Activated naive CD4-positive, alpha-beta T cell treated with anti-CD3 and anti-CD28 coated beads, Interleukin-2, amount 10 ng/mL, durations not matched to agents 7 days and 5 days (primary cell): ENCODE results near the gene COG5.

Experiments
- CTCF ChIA-PET: fragments of 350-600 bp; sonication (Branson Sonifier 250); formaldehyde crosslinking; loops from one replicate; lab custom pipeline; 2021; ENCODE audit warnings: antibody characterized with exemption; lab: Charles Lee
- DNase-seq: peaks from one replicate; pipeline ENCODE4 v3.0.0-alpha.2; 2020
- H3K27ac Mint-ChIP-seq: one replicate; pipeline ENCODE4 v1.8.0; 2021; ENCODE audit warnings: mild to moderate bottlenecking, moderate library complexity, mixed read lengths
- H3K27me3 Mint-ChIP-seq: one replicate; pipeline ENCODE4 v1.8.0; 2021; ENCODE audit warnings: mild to moderate bottlenecking, mixed read lengths
- H3K36me3 Mint-ChIP-seq: one replicate; pipeline ENCODE4 v1.8.0; 2021; ENCODE audit warnings: mixed read lengths
- H3K4me1 Mint-ChIP-seq: one replicate; pipeline ENCODE4 v1.8.0; 2021; ENCODE audit warnings: mixed read lengths
- H3K4me3 Mint-ChIP-seq: one replicate; pipeline ENCODE4 v1.8.0; 2021; ENCODE audit warnings: mild to moderate bottlenecking, moderate library complexity, mixed read lengths
- H3K9me3 Mint-ChIP-seq: one replicate; pipeline ENCODE4 v1.8.0; 2021; ENCODE audit warnings: mixed read lengths

Gene COG5

GRCh38 chr7:107396990-107397389 lies 166.7 kb downstream of the COG5 start:
- H3K4me1 Mint-ChIP-seq: no peaks in the 10 kb centered on the region
- no peak overlapping the region for H3K4me3 Mint-ChIP-seq
- H3K27me3 Mint-ChIP-seq: no peaks in the 10 kb centered on the region
- peaks cover 3% of the 10 kb centered on the region for H3K36me3 Mint-ChIP-seq
- H3K9me3 Mint-ChIP-seq: peaks cover 2% of the 10 kb centered on the region
- no peak for DNase-seq
- no peak overlapping the region for H3K27ac Mint-ChIP-seq
- CTCF ChIA-PET: interaction anchor here (0.7 kb wide), 1 partner anchor 11 kb away, joined by 3 read pairs; no protein-coding TSS in a partner anchor

- no peaks in the 10 kb centered on the region for H3K27me3 Mint-ChIP-seq
- no peak overlapping the region for H3K4me3 Mint-ChIP-seq
- no peak for DNase-seq
- H3K9me3 Mint-ChIP-seq: peaks cover 2% of the 10 kb centered on the region
- no peaks in the 10 kb centered on the region for H3K4me1 Mint-ChIP-seq
- H3K36me3 Mint-ChIP-seq: peaks cover 3% of the 10 kb centered on the region
- H3K27ac Mint-ChIP-seq: no peak overlapping the region
- CTCF ChIA-PET: no interaction called here
Measured at GRCh38 chr7:107396081-107396480, 167.6 kb downstream of the COG5 start.

DNA sequence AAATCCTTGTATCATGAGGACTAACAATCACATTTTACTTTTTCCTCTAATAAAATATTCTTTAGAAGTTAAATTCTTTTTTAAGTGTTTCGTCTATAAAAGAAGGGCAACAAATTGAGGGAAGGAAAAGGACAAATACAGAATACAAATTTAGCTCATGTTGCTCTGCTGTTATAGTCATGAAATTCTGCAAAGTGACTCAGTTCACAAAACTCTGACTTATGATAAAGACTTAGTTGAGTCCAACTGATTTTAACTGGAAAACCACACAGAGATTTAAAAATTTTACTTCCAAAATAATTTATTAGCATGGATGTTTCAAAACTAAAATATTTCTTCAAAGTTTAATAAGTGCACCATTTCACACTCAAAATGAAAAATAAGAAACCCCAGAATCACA lies 168.9 kb downstream of the COG5 start:
- H3K4me3 Mint-ChIP-seq: no peak overlapping the region
- H3K27me3 Mint-ChIP-seq: no peaks in the 10 kb centered on the region
- no peak for DNase-seq
- no peak overlapping the region for H3K27ac Mint-ChIP-seq
- CTCF ChIA-PET: no interaction called here
- peaks cover 2% of the 10 kb centered on the region for H3K9me3 Mint-ChIP-seq
- no peaks in the 10 kb centered on the region for H3K4me1 Mint-ChIP-seq
- H3K36me3 Mint-ChIP-seq: peaks cover 3% of the 10 kb centered on the region

- Mint-ChIP-seq H3K4me1 (no peaks in the 10 kb centered on the region), H3K4me3 (no peak overlapping the region), H3K27ac (no peak overlapping the region), H3K27me3 (no peaks in the 10 kb centered on the region), H3K9me3 (no peaks in the 10 kb centered on the region), H3K36me3 (peaks cover under 1% of the 10 kb centered on the region)
- CTCF ChIA-PET: no interaction called here
- DNase-seq: no peak
Measured at GRCh38 chr7:107394276-107394675, 169.4 kb downstream of the COG5 start.

GRCh38 chr7:107392830-107393229 lies 170.9 kb downstream of the COG5 start:
- Mint-ChIP-seq H3K27me3 (no peaks in the 10 kb centered on the region), H3K27ac (no peak overlapping the region), H3K9me3 (no peaks in the 10 kb centered on the region), H3K36me3 (no peaks in the 10 kb centered on the region), H3K4me1 (no peaks in the 10 kb centered on the region), H3K4me3 (no peak overlapping the region)
- CTCF ChIA-PET: interaction anchor here (1.0 to 1.2 kb wide), 2 partner anchors 8 to 50 kb away, joined by 3 read pairs; no protein-coding TSS in a partner anchor
- DNase-seq: no peak

- Mint-ChIP-seq H3K4me3 (no peak overlapping the region), H3K27ac (no peak overlapping the region), H3K4me1 (no peaks in the 10 kb centered on the region), H3K27me3 (no peaks in the 10 kb centered on the region), H3K36me3 (no peaks in the 10 kb centered on the region), H3K9me3 (no peaks in the 10 kb centered on the region)
- no peak for DNase-seq
- CTCF ChIA-PET: no interaction called here
Measured at GRCh38 chr7:107390916-107391315, 172.8 kb downstream of the COG5 start.

GRCh38 chr7:107388604-107389003 lies 175.1 kb downstream of the COG5 start:
- Mint-ChIP-seq H3K4me3 (no peak overlapping the region), H3K4me1 (no peaks in the 10 kb centered on the region), H3K9me3 (no peaks in the 10 kb centered on the region), H3K27me3 (no peaks in the 10 kb centered on the region), H3K27ac (no peak overlapping the region), H3K36me3 (no peaks in the 10 kb centered on the region)
- DNase-seq: no peak
- CTCF ChIA-PET: no interaction called here

DNA sequence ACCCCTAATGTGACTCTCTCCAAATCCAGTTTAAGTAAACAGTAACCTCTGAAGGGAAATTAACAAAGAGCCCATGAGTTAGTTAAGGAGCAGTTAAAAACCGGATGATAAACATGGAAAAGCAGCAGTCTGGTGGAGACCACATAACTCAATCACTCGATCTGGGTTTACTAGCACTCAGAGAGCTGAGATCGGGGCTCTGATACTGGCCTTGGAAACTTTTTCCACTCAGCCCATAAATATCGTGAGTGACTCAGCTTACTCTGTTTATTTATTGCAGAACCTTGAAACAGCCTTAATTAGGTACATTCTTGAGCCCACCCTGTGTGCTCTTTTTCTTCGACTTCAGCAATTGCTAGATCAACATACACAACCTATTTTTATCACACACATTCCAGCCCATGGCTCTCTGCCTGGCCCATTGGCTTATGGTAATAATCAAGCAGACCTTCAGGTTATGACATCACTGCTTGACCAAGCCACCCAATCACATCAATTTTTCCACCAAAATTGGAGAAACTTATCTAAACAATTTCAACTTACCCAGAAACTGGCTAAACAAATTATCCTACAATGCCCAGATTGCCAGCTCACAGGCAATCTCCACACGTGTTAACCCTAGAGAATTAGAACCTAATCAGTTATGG lies 176.0 kb downstream of the COG5 start:
- H3K27me3 Mint-ChIP-seq: no peaks in the 10 kb centered on the region
- CTCF ChIA-PET: no interaction called here
- no peak overlapping the region for H3K4me3 Mint-ChIP-seq
- no peaks in the 10 kb centered on the region for H3K36me3 Mint-ChIP-seq
- no peaks in the 10 kb centered on the region for H3K9me3 Mint-ChIP-seq
- no peaks in the 10 kb centered on the region for H3K4me1 Mint-ChIP-seq
- DNase-seq: no peak
- no peak overlapping the region for H3K27ac Mint-ChIP-seq

GRCh38 chr7:107387128-107387527 lies 176.6 kb downstream of the COG5 start:
- H3K36me3 Mint-ChIP-seq: no peaks in the 10 kb centered on the region
- CTCF ChIA-PET: no interaction called here
- no peaks in the 10 kb centered on the region for H3K9me3 Mint-ChIP-seq
- no peak overlapping the region for H3K27ac Mint-ChIP-seq
- DNase-seq: no peak
- no peak overlapping the region for H3K4me3 Mint-ChIP-seq
- no peaks in the 10 kb centered on the region for H3K4me1 Mint-ChIP-seq
- H3K27me3 Mint-ChIP-seq: no peaks in the 10 kb centered on the region

GRCh38 chr7:107386548-107387102 lies 177.1 kb downstream of the COG5 start:
- Mint-ChIP-seq H3K27ac (no peak overlapping the region), H3K27me3 (no peaks in the 10 kb centered on the region), H3K36me3 (no peaks in the 10 kb centered on the region), H3K4me3 (no peak overlapping the region), H3K9me3 (no peaks in the 10 kb centered on the region), H3K4me1 (no peaks in the 10 kb centered on the region)
- DNase-seq: no peak
- CTCF ChIA-PET: interaction anchor here (1.0 to 1.1 kb wide), 2 partner anchors 10 to 13 kb away, joined by 3 read pairs; no protein-coding TSS in a partner anchor

DNA sequence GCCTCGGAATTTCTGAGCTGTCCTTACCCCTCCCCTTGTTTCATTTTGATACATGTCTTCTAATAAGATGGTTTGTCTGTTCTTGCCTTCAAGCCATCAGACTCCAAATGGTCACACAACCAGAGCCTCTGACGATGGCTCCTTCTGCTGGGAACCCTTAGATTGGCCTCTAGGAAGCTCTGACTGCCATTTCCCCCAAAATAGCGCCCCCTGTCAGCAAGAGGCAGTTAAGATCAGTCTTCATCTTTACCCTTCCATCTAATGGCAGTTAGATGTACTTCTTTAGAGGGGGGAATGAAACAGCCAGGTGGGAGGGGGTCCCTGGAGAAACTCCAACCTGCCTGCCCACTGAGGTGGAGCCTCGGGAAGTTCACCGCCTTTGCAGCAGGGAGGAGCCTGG lies 179.7 kb downstream of the COG5 start:
- Mint-ChIP-seq H3K4me3 (no peak overlapping the region), H3K27me3 (no peaks in the 10 kb centered on the region), H3K4me1 (no peaks in the 10 kb centered on the region), H3K36me3 (no peaks in the 10 kb centered on the region), H3K27ac (no peak overlapping the region), H3K9me3 (no peaks in the 10 kb centered on the region)
- DNase-seq: no peak
- CTCF ChIA-PET: interaction anchor here (0.9 to 1.1 kb wide), 2 partner anchors 9 kb away, joined by 3 read pairs; no protein-coding TSS in a partner anchor

- no peak for DNase-seq
- CTCF ChIA-PET: interaction anchor here (0.9 kb wide), 1 partner anchor 9 kb away, joined by 3 read pairs; no protein-coding TSS in a partner anchor
- Mint-ChIP-seq H3K27ac (no peak overlapping the region), H3K4me1 (no peaks in the 10 kb centered on the region), H3K9me3 (no peaks in the 10 kb centered on the region), H3K27me3 (no peaks in the 10 kb centered on the region), H3K36me3 (no peaks in the 10 kb centered on the region), H3K4me3 (no peak overlapping the region)
Measured at GRCh38 chr7:107383203-107383602, 180.5 kb downstream of the COG5 start.

GRCh38 chr7:107381453-107381852 lies 182.3 kb downstream of the COG5 start:
- H3K27ac Mint-ChIP-seq: no peak overlapping the region
- no peak for DNase-seq
- CTCF ChIA-PET: no interaction called here
- H3K4me3 Mint-ChIP-seq: no peak overlapping the region
- H3K36me3 Mint-ChIP-seq: no peaks in the 10 kb centered on the region
- no peaks in the 10 kb centered on the region for H3K9me3 Mint-ChIP-seq
- H3K4me1 Mint-ChIP-seq: no peaks in the 10 kb centered on the region
- H3K27me3 Mint-ChIP-seq: no peaks in the 10 kb centered on the region

GRCh38 chr7:107373354-107373753 lies 190.4 kb downstream of the COG5 start:
- CTCF ChIA-PET: interaction anchor here (1.1 kb wide), 1 partner anchor 15 kb away, joined by 3 read pairs; no protein-coding TSS in a partner anchor
- no peaks in the 10 kb centered on the region for H3K4me1 Mint-ChIP-seq
- H3K36me3 Mint-ChIP-seq: no peaks in the 10 kb centered on the region
- no peaks in the 10 kb centered on the region for H3K9me3 Mint-ChIP-seq
- H3K4me3 Mint-ChIP-seq: no peak overlapping the region
- no peak overlapping the region for H3K27ac Mint-ChIP-seq
- no peak for DNase-seq
- no peaks in the 10 kb centered on the region for H3K27me3 Mint-ChIP-seq

GRCh38 chr7:107372298-107372697 lies 191.4 kb downstream of the COG5 start:
- Mint-ChIP-seq H3K27ac (no peak overlapping the region), H3K4me3 (no peak overlapping the region), H3K27me3 (no peaks in the 10 kb centered on the region), H3K4me1 (no peaks in the 10 kb centered on the region), H3K36me3 (no peaks in the 10 kb centered on the region), H3K9me3 (no peaks in the 10 kb centered on the region)
- CTCF ChIA-PET: no interaction called here
- DNase-seq: no peak
